DND-41 (cell line): ENCODE results near the gene MVB12B.

Experiments
- ATAC-seq: fragments of 200-7000 bp; cut with Tn5 transposase; 3 replicates; pipeline ENCODE4 v1.9.1; 2021; ENCODE audit warnings: low read depth; ENCODE audit not compliant: insufficient read depth
- DNase-seq: peaks from one replicate; pipeline ENCODE4 v3.0.0-alpha.2; 2020
- H2AFZ ChIP-seq: 2 replicates; pipeline ENCODE4 v1.6.0; 2012; ENCODE audit warnings: low read depth, low read length
- H3K27ac ChIP-seq: 2 replicates; pipeline ENCODE4 v1.5.1; 2012; ENCODE audit warnings: low read length, inconsistent platforms
- H3K27me3 ChIP-seq: fragments of 200-600 bp; sonication (generic); 2 replicates; pipeline ENCODE4 v1.6.0; 2012; ENCODE audit warnings: low read length, mild to moderate bottlenecking, inconsistent platforms; ENCODE audit not compliant: insufficient read depth, poor library complexity
- H3K36me3 ChIP-seq: 2 replicates; pipeline ENCODE4 v1.5.1; 2012; ENCODE audit warnings: low read length, inconsistent platforms; ENCODE audit not compliant: insufficient read depth
- H3K4me1 ChIP-seq: 2 replicates; pipeline ENCODE4 v1.5.1; 2012; ENCODE audit warnings: mild to moderate bottlenecking, low read length; ENCODE audit not compliant: insufficient read depth
- H3K4me2 ChIP-seq: 2 replicates; pipeline ENCODE4 v1.6.0; 2012; ENCODE audit warnings: mild to moderate bottlenecking, moderate library complexity, low read length, inconsistent platforms; ENCODE audit not compliant: insufficient read depth
- H3K4me3 ChIP-seq, 2 experiments: fragments of 200-600 bp in 1 of 2; shearing (Covaris generic) in 1 of 2; 2 replicates each; pipeline ENCODE4 v1.5.1; 2012 to 2016; ENCODE audit warnings: inconsistent platforms in 2 of 2, low read length in 2 of 2, mild to moderate bottlenecking in 2 of 2, low read depth in 1 of 2, moderate library complexity in 1 of 2
- H3K79me2 ChIP-seq: 2 replicates; pipeline ENCODE4 v1.6.0; 2012; ENCODE audit warnings: low read length, inconsistent platforms; ENCODE audit not compliant: insufficient read depth
- H3K9ac ChIP-seq: 2 replicates; pipeline ENCODE4 v1.6.0; 2012; ENCODE audit warnings: low read depth, mild to moderate bottlenecking, inconsistent platforms, low read length, moderate library complexity
- H3K9me3 ChIP-seq: 2 replicates; pipeline ENCODE4 v1.5.1; 2012; ENCODE audit warnings: low read length, moderate library complexity, mild to moderate bottlenecking, inconsistent platforms; ENCODE audit not compliant: insufficient read depth, severe bottlenecking
- H4K20me1 ChIP-seq: 2 replicates; pipeline ENCODE4 v1.6.0; 2012; ENCODE audit warnings: low read length; ENCODE audit not compliant: insufficient read depth
- CTCF ChIP-seq: IDR thresholded peaks from 2 replicates; pipeline ENCODE4 v1.5.1; 2012; ENCODE audit warnings: borderline replicate concordance, low read length, moderate library complexity, mild to moderate bottlenecking; ENCODE audit not compliant: poor library complexity, severe bottlenecking; ENCODE audit errors: extremely low read depth
- EZH2 ChIP-seq: IDR thresholded peaks from 3 replicates; pipeline ENCODE4 v1.6.1; 2012; ENCODE audit warnings: borderline replicate concordance, low read depth, mild to moderate bottlenecking, moderate library complexity, low read length, inconsistent platforms; ENCODE audit not compliant: severe bottlenecking

Gene MVB12B

GRCh38 chr9:126401107-126401506 is 74.5 kb downstream of the MVB12B start:
- Histone ChIP-seq H3K9me3 (no peaks in the 10 kb centered on the region), H3K27ac (no peak overlapping the region), H3K79me2 (no peaks in the 10 kb centered on the region), H3K9ac (no peak overlapping the region), H3K36me3 (peaks cover 4% of the 10 kb centered on the region; the same call in 1 of the 2 replicates), H4K20me1 (peaks cover 18% of the 10 kb centered on the region; the same call in 1 of the 2 replicates), H3K4me2 (no peak overlapping the region), H3K27me3 (no peaks in the 10 kb centered on the region), H3K4me3 (no peak overlapping the region), H3K4me1 (0 out of 2 replicates have a peak, but pooled peaks cover 3% of the 10 kb centered on the region), H2AFZ (no peak overlapping the region)
- DNase-seq (no peak), ATAC-seq (no peak)
- TF ChIP-seq CTCF = no peak

GRCh38 chr9:126401581-126401980 is 75.0 kb downstream of the MVB12B start:
- no peak for DNase-seq
- TF ChIP-seq CTCF (no peak), EZH2 (no peak)
- H3K27me3 ChIP-seq = no peaks in the 10 kb centered on the region

GRCh38 chr9:126403397-126403796 is 76.8 kb downstream of the MVB12B start:
- no peak for TF ChIP-seq EZH2
- TF ChIP-seq CTCF = no peak
- peaks cover 14% of the 10 kb centered on the region; the same call in 1 of the 2 replicates for H4K20me1 ChIP-seq
- no peaks in the 10 kb centered on the region for H3K4me1 ChIP-seq
- no peaks in the 10 kb centered on the region; the same call in 1 of the 2 replicates for H3K36me3 ChIP-seq
- H3K27ac ChIP-seq = no peak overlapping the region
- no peak overlapping the region for H2AFZ ChIP-seq
- no peak overlapping the region for H3K4me2 ChIP-seq
- ATAC-seq (no peak), DNase-seq (no peak)
- no peaks in the 10 kb centered on the region for H3K79me2 ChIP-seq
- no peaks in the 10 kb centered on the region for H3K9me3 ChIP-seq
- no peak overlapping the region for H3K4me3 ChIP-seq
- H3K9ac ChIP-seq = no peak overlapping the region
- H3K27me3 ChIP-seq = no peaks in the 10 kb centered on the region

More at GRCh38 chr9:126401581-126401980, 75.0 kb downstream of the MVB12B start:
- no peak overlapping the region for H2AFZ ChIP-seq
- H3K4me3 ChIP-seq = no peak overlapping the region
- no peak overlapping the region for H3K4me2 ChIP-seq
- 0 out of 2 replicates have a peak, but pooled peaks cover 3% of the 10 kb centered on the region for H3K4me1 ChIP-seq
- peaks cover 14% of the 10 kb centered on the region; the same call in 1 of the 2 replicates for H4K20me1 ChIP-seq
- no peak overlapping the region for H3K9ac ChIP-seq
- H3K36me3 ChIP-seq = no peaks in the 10 kb centered on the region; the same call in 1 of the 2 replicates
- H3K27ac ChIP-seq = no peak overlapping the region
- ATAC-seq = no peak
- no peaks in the 10 kb centered on the region for H3K9me3 ChIP-seq
- no peaks in the 10 kb centered on the region for H3K79me2 ChIP-seq

GRCh38 chr9:126404459-126404858 is 77.8 kb downstream of the MVB12B start:
- H3K9ac ChIP-seq = no peak overlapping the region
- peaks cover 8% of the 10 kb centered on the region; the same call in 1 of the 2 replicates for H4K20me1 ChIP-seq
- H3K27ac ChIP-seq = no peak overlapping the region
- H3K27me3 ChIP-seq = no peaks in the 10 kb centered on the region
- no peaks in the 10 kb centered on the region for H3K79me2 ChIP-seq
- no peaks in the 10 kb centered on the region for H3K9me3 ChIP-seq
- H3K4me1 ChIP-seq = no peaks in the 10 kb centered on the region
- no peaks in the 10 kb centered on the region for H3K36me3 ChIP-seq
- DNase-seq (no peak), ATAC-seq (no peak)
- no peak overlapping the region for H2AFZ ChIP-seq
- no peak overlapping the region for H3K4me2 ChIP-seq
- no peak for TF ChIP-seq EZH2
- no peak for TF ChIP-seq CTCF
- no peak overlapping the region for H3K4me3 ChIP-seq
